ENCODE data around the gene HEMGN.
A peak's percentile ranks its signal among the peaks of the same experiment; 100 is the strongest.

HEMGN gene

GRCh38 chr9:97925497-97926334 lies 12.3 kb downstream of the HEMGN start:
- H3K4me3 ChIP-seq (ENCODE audit: low read depth, low read length), result no peak overlapping the region
- no peak for TF ChIP-seq CTCF (IDR thresholded peaks at IDR 0.05; ENCODE audit: low read depth, low read length)

GRCh38 chr9:97924386-97924785 lies 13.6 kb downstream of the HEMGN start:
- no peak overlapping the region for H3K4me3 ChIP-seq (ENCODE audit: low read depth, low read length)
- no peak for TF ChIP-seq CTCF (IDR thresholded peaks at IDR 0.05; ENCODE audit: low read depth, low read length)

GRCh38 chr9:97923529-97924108 lies 14.4 kb downstream of the HEMGN start:
- H3K4me3 ChIP-seq (ENCODE audit: low read depth, low read length), result peak overlapping the region; percentile 34
- peak; percentile 52 for TF ChIP-seq CTCF (IDR thresholded peaks at IDR 0.05; ENCODE audit: low read depth, low read length)

- TF ChIP-seq CTCF (IDR thresholded peaks at IDR 0.05; ENCODE audit: low read depth, low read length), result peak; percentile 47; the same call in 1 of the 2 replicates
- peak within 1 kb of the TSS; percentile 69 for H3K4me3 ChIP-seq (ENCODE audit: low read depth, low read length)
These were observed 15.8 kb downstream of the HEMGN start, which contains the start of gene TRMO for GRCh38 chr9:97921959-97922724. TSS of gene TRMO (minus strand) at chr9:97922500. CDS start at chr9:97922493, 7 bp downstream.

- no peak overlapping the region for H3K4me3 ChIP-seq (ENCODE audit: low read depth, low read length)
- no peak for TF ChIP-seq CTCF (IDR thresholded peaks at IDR 0.05; ENCODE audit: low read depth, low read length)
These were observed 18.7 kb downstream of the HEMGN start for GRCh38 chr9:97919217-97919813.

GRCh38 chr9:97918611-97919010 lies 19.4 kb downstream of the HEMGN start:
- no peak for TF ChIP-seq CTCF (IDR thresholded peaks at IDR 0.05; ENCODE audit: low read depth, low read length)
- H3K4me3 ChIP-seq (ENCODE audit: low read depth, low read length), result no peak overlapping the region

Data from WI38 (cell line).